ENCODE results near the gene NCAPG2.

NCAPG2 gene

DNA sequence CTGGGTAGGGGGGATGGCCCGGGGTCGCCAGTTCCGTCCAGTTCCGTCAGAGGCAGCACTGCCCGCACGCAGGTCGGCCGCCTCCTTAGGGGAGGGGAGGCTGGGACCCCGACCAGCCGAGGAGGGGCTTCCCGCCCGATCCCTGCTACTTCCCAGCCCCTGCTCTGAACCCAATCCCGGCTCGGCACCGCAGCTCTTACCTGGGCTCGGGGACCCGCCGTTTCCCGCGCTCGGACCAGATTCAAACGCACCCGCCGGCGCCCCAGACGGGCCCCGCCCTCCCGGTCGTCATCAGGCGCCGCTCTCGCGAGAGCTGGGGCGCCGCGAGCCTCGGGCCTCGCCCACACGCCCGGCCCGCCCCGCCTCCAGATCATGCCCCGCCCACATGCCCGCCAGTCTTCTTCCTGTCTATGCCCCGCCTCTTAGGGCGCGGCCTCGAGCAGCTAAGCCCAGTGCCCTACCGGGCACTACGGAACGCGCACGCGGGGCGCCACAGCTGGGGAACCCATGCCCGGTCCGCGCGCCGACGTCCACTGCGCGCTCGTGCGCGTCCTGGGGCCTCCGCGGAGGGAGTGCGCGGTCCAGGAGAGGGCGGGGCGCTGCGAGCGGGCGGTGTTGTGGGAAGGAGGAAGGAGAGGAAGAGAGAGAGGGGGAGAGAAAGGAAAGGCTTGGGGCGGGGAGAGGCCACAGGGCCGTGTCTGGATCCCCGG is at the start of gene NCAPG2:
Gene NCAPG2, minus strand, starts transcription at position 281 of the 710 bp plus-strand sequence. CDS start 2,905 bp downstream, outside the sequence.
- Histone ChIP-seq H3K4me2 (ENCODE audit: insufficient read depth, low read length) (peak within 1 kb of the TSS; percentile 99), H3K27ac (ENCODE audit: low read length) (peak within 1 kb of the TSS; percentile 95), H3K36me3 (ENCODE audit: insufficient read depth, low read length) (peaks cover 44% of the 10 kb centered on the region), H3K9me3 (ENCODE audit: insufficient read depth, low read length, severe bottlenecking) (peaks cover 10% of the 10 kb centered on the region), H3K9ac (ENCODE audit: low read depth, low read length) (peak within 1 kb of the TSS; percentile 100), H3K4me3 (ENCODE audit: low read depth in 1 of 2, low read length in 2 of 2) (peak within 1 kb of the TSS; percentile 87), H3K4me1 (ENCODE audit: insufficient read depth, low read length) (peaks cover 52% of the 10 kb centered on the region), H4K20me1 (ENCODE audit: insufficient read depth, low read length) (peaks cover 20% of the 10 kb centered on the region), H3K27me3 (ENCODE audit: insufficient read depth, low read length, poor library complexity) (no peaks in the 10 kb centered on the region), H3K79me2 (ENCODE audit: insufficient read depth, low read length) (peaks cover 49% of the 10 kb centered on the region), H2AFZ (ENCODE audit: low read depth, low read length) (peak within 1 kb of the TSS; percentile 88)
- no peak for TF ChIP-seq EZH2 (IDR thresholded peaks at IDR 0.05; ENCODE audit: borderline replicate concordance, low read depth, low read length, severe bottlenecking)
- TF ChIP-seq, protein P1, sequence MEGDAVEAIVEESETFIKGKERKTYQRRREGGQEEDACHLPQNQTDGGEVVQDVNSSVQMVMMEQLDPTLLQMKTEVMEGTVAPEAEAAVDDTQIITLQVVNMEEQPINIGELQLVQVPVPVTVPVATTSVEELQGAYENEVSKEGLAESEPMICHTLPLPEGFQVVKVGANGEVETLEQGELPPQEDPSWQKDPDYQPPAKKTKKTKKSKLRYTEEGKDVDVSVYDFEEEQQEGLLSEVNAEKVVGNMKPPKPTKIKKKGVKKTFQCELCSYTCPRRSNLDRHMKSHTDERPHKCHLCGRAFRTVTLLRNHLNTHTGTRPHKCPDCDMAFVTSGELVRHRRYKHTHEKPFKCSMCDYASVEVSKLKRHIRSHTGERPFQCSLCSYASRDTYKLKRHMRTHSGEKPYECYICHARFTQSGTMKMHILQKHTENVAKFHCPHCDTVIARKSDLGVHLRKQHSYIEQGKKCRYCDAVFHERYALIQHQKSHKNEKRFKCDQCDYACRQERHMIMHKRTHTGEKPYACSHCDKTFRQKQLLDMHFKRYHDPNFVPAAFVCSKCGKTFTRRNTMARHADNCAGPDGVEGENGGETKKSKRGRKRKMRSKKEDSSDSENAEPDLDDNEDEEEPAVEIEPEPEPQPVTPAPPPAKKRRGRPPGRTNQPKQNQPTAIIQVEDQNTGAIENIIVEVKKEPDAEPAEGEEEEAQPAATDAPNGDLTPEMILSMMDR (IDR thresholded peaks at IDR 0.05; ENCODE audit: borderline replicate concordance, extremely low read depth, low read length, poor library complexity, severe bottlenecking) = no peak
- DNase-seq = peak; percentile 98
- peak; percentile 92 for ATAC-seq (ENCODE audit: insufficient read depth, low read depth)

DNA sequence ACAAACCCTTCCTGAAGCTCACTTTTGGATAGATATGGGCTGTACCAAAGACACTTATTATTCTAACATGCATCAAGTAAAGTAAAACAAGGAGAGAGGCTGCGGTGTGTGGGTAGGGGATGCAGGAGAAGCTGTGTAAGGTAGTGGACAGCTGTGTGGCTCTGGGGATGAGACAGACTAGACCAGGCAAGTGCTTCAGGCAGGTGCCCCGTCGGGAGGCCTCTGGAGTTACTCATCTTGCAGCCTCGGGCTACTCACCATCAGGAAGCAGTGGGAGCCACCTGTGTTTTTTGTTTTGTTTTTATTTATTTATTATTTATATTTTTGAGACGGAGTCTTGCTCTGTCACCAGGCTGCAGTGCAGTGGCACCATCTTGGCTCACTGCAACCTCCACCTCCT is 49.3 kb upstream of the NCAPG2 start:
- Histone ChIP-seq H3K27ac (ENCODE audit: low read length) (no peak overlapping the region), H2AFZ (ENCODE audit: low read depth, low read length) (no peak overlapping the region), H3K9ac (ENCODE audit: low read depth, low read length) (no peak overlapping the region), H4K20me1 (ENCODE audit: insufficient read depth, low read length) (no peaks in the 10 kb centered on the region), H3K9me3 (ENCODE audit: insufficient read depth, low read length, severe bottlenecking) (no peaks in the 10 kb centered on the region), H3K4me1 (ENCODE audit: insufficient read depth, low read length) (no peaks in the 10 kb centered on the region), H3K36me3 (ENCODE audit: insufficient read depth, low read length) (peaks cover 85% of the 10 kb centered on the region), H3K79me2 (ENCODE audit: insufficient read depth, low read length) (no peaks in the 10 kb centered on the region), H3K4me2 (ENCODE audit: insufficient read depth, low read length) (no peak overlapping the region), H3K27me3 (ENCODE audit: insufficient read depth, low read length, poor library complexity) (no peaks in the 10 kb centered on the region), H3K4me3 (ENCODE audit: low read depth in 1 of 2, low read length in 2 of 2) (no peak overlapping the region)
- no peak for TF ChIP-seq EZH2 (IDR thresholded peaks at IDR 0.05; ENCODE audit: borderline replicate concordance, low read depth, low read length, severe bottlenecking)
- TF ChIP-seq, protein P1 (IDR thresholded peaks at IDR 0.05; ENCODE audit: borderline replicate concordance, extremely low read depth, low read length, poor library complexity, severe bottlenecking) = no peak
- ATAC-seq (ENCODE audit: insufficient read depth, low read depth) (no peak), DNase-seq (no peak)

DNA sequence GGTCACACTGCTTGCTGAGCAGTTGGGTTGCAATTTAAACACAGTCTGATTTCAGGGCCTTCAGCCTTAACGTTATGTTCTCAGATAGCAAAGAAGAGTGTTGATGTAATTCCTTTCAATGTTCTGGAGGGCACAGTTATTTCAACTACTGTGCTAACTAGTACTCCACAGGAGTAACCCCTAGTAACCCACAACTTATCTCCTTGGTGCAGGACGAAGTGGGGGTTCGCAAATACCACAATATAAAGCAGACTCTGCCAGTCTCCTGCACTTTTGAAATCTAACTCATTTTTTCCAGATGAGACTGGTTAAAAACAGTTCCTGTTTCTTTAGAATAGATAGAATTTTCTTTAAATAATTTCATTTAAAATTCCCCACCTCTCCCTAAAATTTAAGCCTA is 47.1 kb upstream of the NCAPG2 start:
- H3K4me1 ChIP-seq (ENCODE audit: insufficient read depth, low read length) = no peaks in the 10 kb centered on the region
- TF ChIP-seq, protein P1 (IDR thresholded peaks at IDR 0.05; ENCODE audit: borderline replicate concordance, extremely low read depth, low read length, poor library complexity, severe bottlenecking) = no peak
- no peak for TF ChIP-seq EZH2 (IDR thresholded peaks at IDR 0.05; ENCODE audit: borderline replicate concordance, low read depth, low read length, severe bottlenecking)
- ATAC-seq (ENCODE audit: insufficient read depth, low read depth) = no peak

More for the DNA sequence above, 47.1 kb upstream of the NCAPG2 start:
- Histone ChIP-seq H3K9me3 (ENCODE audit: insufficient read depth, low read length, severe bottlenecking) (no peaks in the 10 kb centered on the region), H2AFZ (ENCODE audit: low read depth, low read length) (no peak overlapping the region), H3K9ac (ENCODE audit: low read depth, low read length) (no peak overlapping the region), H3K27me3 (ENCODE audit: insufficient read depth, low read length, poor library complexity) (no peaks in the 10 kb centered on the region), H3K36me3 (ENCODE audit: insufficient read depth, low read length) (peaks cover 86% of the 10 kb centered on the region), H3K4me3 (ENCODE audit: low read depth in 1 of 2, low read length in 2 of 2) (no peak overlapping the region), H4K20me1 (ENCODE audit: insufficient read depth, low read length) (no peaks in the 10 kb centered on the region), H3K27ac (ENCODE audit: low read length) (no peak overlapping the region), H3K4me2 (ENCODE audit: insufficient read depth, low read length) (no peak overlapping the region), H3K79me2 (ENCODE audit: insufficient read depth, low read length) (no peaks in the 10 kb centered on the region)
- DNase-seq = no peak
